WERI-Rb-1 (cell line): ENCODE measurements around the gene GDI1.
A peak's percentile ranks its signal among the peaks of the same experiment; 100 is the strongest.

Source experiments
- DNase-seq: peaks from one replicate; pipeline ENCODE4 v3.0.0-alpha.2; 2020
- H3K27ac ChIP-seq: fragments of 250-450 bp; sonication (Bioruptor Pico); 2 replicates; pipeline ENCODE4 v1.5.1; 2020; ENCODE audit warnings: mild to moderate bottlenecking, moderate library complexity
- H3K27me3 ChIP-seq: fragments of 250-450 bp; sonication (Bioruptor Pico); 2 replicates; pipeline ENCODE4 v1.5.1; 2021; ENCODE audit warnings: mild to moderate bottlenecking, low read depth, moderate library complexity; ENCODE audit not compliant: insufficient read depth, severe bottlenecking
- H3K36me3 ChIP-seq: fragments of 250-450 bp; sonication (Bioruptor Pico); 2 replicates; pipeline ENCODE4 v1.5.1; 2020; ENCODE audit warnings: mild to moderate bottlenecking, moderate library complexity
- H3K4me3 ChIP-seq: 2 replicates; pipeline ENCODE4 v1.5.1; 2011; ENCODE audit warnings: low read depth, mild to moderate bottlenecking, control low read depth, low read length
- H3K9me3 ChIP-seq: fragments of 250-450 bp; sonication (Bioruptor Pico); 2 replicates; pipeline ENCODE4 v1.5.1; 2021; ENCODE audit warnings: mild to moderate bottlenecking, moderate library complexity; ENCODE audit not compliant: severe bottlenecking
- TF ChIP-seq, protein P1 (sequence below): IDR thresholded peaks from 2 replicates; pipeline ENCODE4 v1.5.1; 2011; ENCODE audit warnings: low read depth, mild to moderate bottlenecking, control low read depth, inconsistent platforms, low read length

Gene GDI1

DNA sequence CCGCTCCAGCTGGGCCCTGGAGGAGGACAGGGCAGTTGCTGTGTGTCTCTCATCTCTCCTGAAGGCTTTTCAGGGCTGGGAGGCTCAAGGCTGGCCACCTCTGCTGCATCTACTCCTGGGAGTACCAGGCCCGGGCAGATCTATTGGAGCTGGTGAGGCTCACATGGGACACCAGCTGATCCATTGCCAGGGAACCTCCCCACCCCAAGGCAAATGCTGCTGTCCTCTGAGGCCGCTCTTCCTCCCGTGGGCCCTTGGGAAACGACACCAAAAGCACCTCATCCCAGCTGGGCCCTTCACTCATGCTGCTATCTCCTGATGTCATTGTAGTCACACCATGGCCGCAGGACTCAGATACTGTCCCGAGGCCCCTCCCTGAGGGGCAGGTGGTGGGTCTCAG, 45.8 kb downstream of the GDI1 start:
- TF ChIP-seq, protein P1, sequence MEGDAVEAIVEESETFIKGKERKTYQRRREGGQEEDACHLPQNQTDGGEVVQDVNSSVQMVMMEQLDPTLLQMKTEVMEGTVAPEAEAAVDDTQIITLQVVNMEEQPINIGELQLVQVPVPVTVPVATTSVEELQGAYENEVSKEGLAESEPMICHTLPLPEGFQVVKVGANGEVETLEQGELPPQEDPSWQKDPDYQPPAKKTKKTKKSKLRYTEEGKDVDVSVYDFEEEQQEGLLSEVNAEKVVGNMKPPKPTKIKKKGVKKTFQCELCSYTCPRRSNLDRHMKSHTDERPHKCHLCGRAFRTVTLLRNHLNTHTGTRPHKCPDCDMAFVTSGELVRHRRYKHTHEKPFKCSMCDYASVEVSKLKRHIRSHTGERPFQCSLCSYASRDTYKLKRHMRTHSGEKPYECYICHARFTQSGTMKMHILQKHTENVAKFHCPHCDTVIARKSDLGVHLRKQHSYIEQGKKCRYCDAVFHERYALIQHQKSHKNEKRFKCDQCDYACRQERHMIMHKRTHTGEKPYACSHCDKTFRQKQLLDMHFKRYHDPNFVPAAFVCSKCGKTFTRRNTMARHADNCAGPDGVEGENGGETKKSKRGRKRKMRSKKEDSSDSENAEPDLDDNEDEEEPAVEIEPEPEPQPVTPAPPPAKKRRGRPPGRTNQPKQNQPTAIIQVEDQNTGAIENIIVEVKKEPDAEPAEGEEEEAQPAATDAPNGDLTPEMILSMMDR = no peak
- Histone ChIP-seq H3K36me3 (peaks cover 25% of the 10 kb centered on the region), H3K27me3 (peaks cover 3% of the 10 kb centered on the region), H3K4me3 (no peak overlapping the region), H3K27ac (no peak overlapping the region), H3K9me3 (peaks cover 8% of the 10 kb centered on the region)
- no peak for DNase-seq

DNA sequence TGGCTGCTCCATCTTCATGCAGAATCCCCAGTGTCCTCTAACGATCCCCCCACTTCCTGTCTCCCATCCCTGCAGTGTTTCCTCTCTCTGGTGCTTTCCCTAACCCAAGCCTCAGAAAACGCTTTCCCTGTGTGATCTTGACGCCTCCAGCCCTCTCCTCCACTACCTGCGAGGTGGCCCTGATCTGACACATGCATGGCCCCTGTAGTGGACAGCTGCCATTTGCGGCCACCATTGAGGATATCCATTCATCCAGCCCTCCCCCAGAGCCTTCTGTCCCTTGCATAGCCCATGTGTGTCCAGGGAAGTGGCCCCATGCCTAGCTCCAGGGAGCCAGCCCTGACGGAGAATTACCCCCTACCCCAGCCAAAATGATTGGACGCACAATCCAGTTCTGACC, 46.4 kb downstream of the GDI1 start:
- DNase-seq = no peak
- H3K27ac ChIP-seq = no peak overlapping the region
- H3K4me3 ChIP-seq = no peak overlapping the region
- peaks cover 3% of the 10 kb centered on the region for H3K27me3 ChIP-seq
- TF ChIP-seq, protein P1 = no peak
- H3K36me3 ChIP-seq = peaks cover 28% of the 10 kb centered on the region
- H3K9me3 ChIP-seq = peaks cover 8% of the 10 kb centered on the region

DNA sequence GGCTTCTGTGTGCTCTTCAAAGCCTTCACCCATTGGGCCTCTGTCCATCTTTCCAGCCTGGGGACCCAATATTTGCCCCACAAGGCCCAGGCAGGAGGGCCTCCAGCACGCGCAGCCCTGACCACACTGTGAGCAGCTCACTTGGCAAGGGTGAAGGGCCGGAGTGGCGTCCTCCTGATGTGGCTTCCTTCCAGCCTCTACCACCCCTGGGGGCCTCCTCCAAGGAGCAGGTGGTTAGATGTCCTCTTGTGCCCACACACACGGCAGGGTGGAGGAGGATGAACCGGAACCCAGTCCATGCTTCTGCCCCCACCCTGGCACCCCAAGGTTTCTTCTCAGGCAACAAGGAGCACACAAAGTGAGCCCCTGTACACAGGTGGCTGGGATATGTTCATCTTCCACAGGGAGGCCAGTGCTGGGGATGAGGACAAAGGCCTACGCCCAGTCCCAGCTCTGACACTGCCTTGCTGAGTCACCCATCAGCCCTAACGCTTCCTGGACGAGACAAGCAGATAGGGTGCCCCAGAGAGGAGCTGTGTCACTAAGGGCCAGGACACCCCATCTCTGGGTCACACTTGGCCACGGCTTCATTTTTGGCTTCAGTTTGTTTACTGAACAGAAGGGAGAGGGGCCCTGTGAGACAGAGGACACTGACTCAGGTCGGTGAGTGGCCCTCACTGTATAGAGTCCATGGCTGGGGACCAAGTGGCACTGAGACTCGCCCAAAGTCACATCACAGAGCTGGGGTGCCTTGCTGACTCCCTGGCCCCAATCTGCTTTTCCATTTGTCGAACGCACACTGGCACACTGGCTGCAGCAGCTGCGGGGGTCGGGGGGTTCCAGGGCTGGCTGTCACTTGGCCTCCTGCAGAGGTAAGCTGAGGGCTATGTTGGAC, 47.5 kb downstream of the GDI1 start:
- peaks cover under 1% of the 10 kb centered on the region for H3K9me3 ChIP-seq
- H3K27me3 ChIP-seq = peaks cover 2% of the 10 kb centered on the region
- H3K27ac ChIP-seq = no peak overlapping the region
- TF ChIP-seq, protein P1 = no peak
- DNase-seq = no peak
- H3K4me3 ChIP-seq = no peak overlapping the region
- H3K36me3 ChIP-seq = peaks cover 29% of the 10 kb centered on the region

DNA sequence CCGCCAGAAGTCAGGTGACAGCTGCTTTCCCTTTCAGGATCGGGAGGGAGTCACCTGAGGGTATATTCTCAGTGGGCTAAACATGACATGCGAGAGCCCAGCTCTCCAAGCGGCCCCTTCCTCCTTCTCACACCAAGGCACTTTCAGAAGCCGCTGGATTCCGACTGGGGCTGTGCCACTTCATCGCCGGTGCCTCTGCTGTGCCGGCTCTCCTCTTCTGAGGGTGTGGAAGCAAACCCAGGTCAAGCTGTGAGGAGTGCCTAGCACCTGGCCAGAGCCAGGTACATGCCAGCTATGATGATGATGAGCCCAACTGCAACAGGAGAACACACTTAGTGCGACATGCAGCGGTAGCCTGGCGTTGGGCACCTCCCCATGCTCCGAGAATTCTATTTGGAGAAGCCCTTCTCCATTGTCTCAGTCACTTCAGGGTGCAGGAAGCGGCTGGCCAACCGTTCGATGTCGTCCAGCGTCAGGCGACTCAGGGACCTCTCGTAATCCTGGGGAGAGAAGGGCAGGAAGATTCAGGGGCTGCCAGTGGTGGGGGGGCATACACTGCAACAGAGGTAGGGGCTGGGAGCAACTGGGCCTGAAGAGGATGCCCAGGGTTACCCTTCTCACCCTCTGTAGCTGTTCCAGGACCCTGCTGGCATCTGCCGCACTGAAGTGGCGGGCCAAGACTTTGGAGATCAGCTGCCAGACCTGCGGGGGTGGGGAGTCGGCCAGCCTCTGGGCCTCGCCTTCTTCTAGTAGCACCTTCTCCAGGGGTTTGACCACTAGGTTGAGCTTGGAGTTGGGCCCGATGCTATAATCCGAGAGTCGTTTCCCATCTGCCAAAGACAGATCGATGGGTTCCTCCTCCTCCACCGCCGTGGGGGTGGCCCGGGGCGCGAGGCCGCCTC, 48.4 kb downstream of the GDI1 start:
- TF ChIP-seq, protein P1 = no peak
- peak overlapping the region; percentile 80 for H3K27ac ChIP-seq

DNA sequence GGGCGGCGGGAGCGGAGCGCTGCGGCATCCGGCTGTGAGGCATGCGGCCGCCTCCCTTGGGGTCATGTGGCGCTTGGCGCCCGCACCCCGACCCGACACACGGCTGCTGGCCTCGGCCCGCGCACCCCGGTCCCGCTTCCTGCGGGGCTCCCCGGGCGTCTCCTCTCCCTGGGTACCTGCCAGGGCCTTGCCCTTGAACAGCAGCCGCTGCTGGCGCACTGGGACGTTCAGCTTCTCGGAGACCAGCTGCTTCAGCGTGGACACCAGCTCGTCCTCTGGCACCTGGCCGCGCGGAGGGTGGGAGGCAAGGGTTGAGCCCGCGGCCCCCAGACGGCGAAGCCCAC, 49.1 kb downstream of the GDI1 start:
- H3K36me3 ChIP-seq = peaks cover 29% of the 10 kb centered on the region
- DNase-seq = no peak
- TF ChIP-seq, protein P1 = no peak
- H3K27ac ChIP-seq = peak overlapping the region; percentile 80
- peak overlapping the region; percentile 73 for H3K4me3 ChIP-seq
- peaks cover 3% of the 10 kb centered on the region for H3K9me3 ChIP-seq
- H3K27me3 ChIP-seq = peaks cover 4% of the 10 kb centered on the region

More for the DNA sequence above, 48.4 kb downstream of the GDI1 start:
- Histone ChIP-seq H3K36me3 (peaks cover 29% of the 10 kb centered on the region), H3K9me3 (no peaks in the 10 kb centered on the region), H3K27me3 (peaks cover 4% of the 10 kb centered on the region), H3K4me3 (peak overlapping the region; percentile 73)
- DNase-seq = peak; percentile 64
